Smooth muscle cell (in vitro differentiated cells): Measurements from ENCODE around the gene C6orf118. TPM values are rescaled to one million over a fixed set of nuclear protein-coding genes. Genes with fewer than 3 reads are reported as not detected.

Experiments
- DNase-seq: peaks from one replicate; lab custom pipeline; 2025; ENCODE audit not compliant: unreplicated experiment; lab: John Stamatoyannopoulos, UW
- H2AFZ ChIP-seq: fragments of 200-600 bp; sonication (generic); 2 replicates; pipeline ENCODE4 v1.6.0; 2016; ENCODE audit warnings: antibody characterized with exemption, low read depth, mild to moderate bottlenecking
- H3F3A ChIP-seq: fragments of 200-600 bp; sonication (generic); 2 replicates; pipeline ENCODE4 v1.6.0; 2017; ENCODE audit warnings: antibody characterized with exemption, low read depth
- H3K27ac ChIP-seq: fragments of 200-600 bp; sonication (generic); 2 replicates; pipeline ENCODE4 v1.5.1; 2016; ENCODE audit warnings: low read depth, mild to moderate bottlenecking
- H3K27me3 ChIP-seq: fragments of 200-600 bp; sonication (generic); 2 replicates; pipeline ENCODE4 v1.6.1; 2016; ENCODE audit warnings: low read depth, mild to moderate bottlenecking
- H3K36me3 ChIP-seq: fragments of 200-600 bp; sonication (generic); 2 replicates; pipeline ENCODE4 v1.5.1; 2016; ENCODE audit warnings: low read depth
- H3K4me1 ChIP-seq: fragments of 200-600 bp; sonication (generic); 2 replicates; pipeline ENCODE4 v1.5.1; 2016; ENCODE audit warnings: low read depth
- H3K4me2 ChIP-seq: fragments of 200-600 bp; sonication (generic); 2 replicates; pipeline ENCODE4 v1.6.0; 2016; ENCODE audit warnings: mild to moderate bottlenecking
- H3K4me3 ChIP-seq: fragments of 200-600 bp; sonication (generic); 2 replicates; pipeline ENCODE4 v1.5.1; 2016; ENCODE audit warnings: mild to moderate bottlenecking
- H3K79me2 ChIP-seq: fragments of 200-600 bp; sonication (generic); 2 replicates; pipeline ENCODE4 v1.6.0; 2016; ENCODE audit warnings: low read depth, mild to moderate bottlenecking
- H3K9ac ChIP-seq: fragments of 200-600 bp; sonication (generic); 2 replicates; pipeline ENCODE4 v1.6.0; 2016; ENCODE audit warnings: low read depth
- H3K9me3 ChIP-seq: fragments of 200-600 bp; sonication (generic); replicated peaks from 2 replicates; pipeline ENCODE4 v1.5.1; 2016; ENCODE audit warnings: low read depth
- H4K20me1 ChIP-seq: fragments of 200-600 bp; sonication (generic); 2 replicates; pipeline ENCODE4 v1.6.0; 2016; ENCODE audit warnings: low read depth
- WGBS: methylation state at CpG from one replicate; pipeline ENCODE4 v1.1.7; 2016; ENCODE audit warnings: low lambda C conversion rate; 5-methylcytosine and 5-hydroxymethylcytosine counted together
- polyA plus RNA-seq: library from polyadenylated mRNA; unstranded; fragments of >200 nt; fragmentation: Nextera tagmentation; extraction: Ambion mirVana; gene quantifications from 2 replicates; pipeline ENCODE4 v1.2.1, GENCODE V29; 2016
- total RNA-seq: library from RNA; depleted of rRNA; stranded (reverse); fragments of >200 nt; gene quantifications from 2 replicates; pipeline ENCODE4 v1.2.3, GENCODE V29; 2014
- TF ChIP-seq, protein P1 (sequence below): fragments of 200-600 bp; sonication (generic); IDR thresholded peaks from 2 replicates; pipeline ENCODE4 v1.5.1; 2017; ENCODE audit warnings: borderline replicate concordance, mild to moderate bottlenecking, antibody characterized with exemption; ENCODE audit not compliant: insufficient read depth, poor library complexity, severe bottlenecking

The C6orf118 gene
- total and polyA plus RNA-seq, 2 experiments from 2014 or later, result not detected

DNA sequence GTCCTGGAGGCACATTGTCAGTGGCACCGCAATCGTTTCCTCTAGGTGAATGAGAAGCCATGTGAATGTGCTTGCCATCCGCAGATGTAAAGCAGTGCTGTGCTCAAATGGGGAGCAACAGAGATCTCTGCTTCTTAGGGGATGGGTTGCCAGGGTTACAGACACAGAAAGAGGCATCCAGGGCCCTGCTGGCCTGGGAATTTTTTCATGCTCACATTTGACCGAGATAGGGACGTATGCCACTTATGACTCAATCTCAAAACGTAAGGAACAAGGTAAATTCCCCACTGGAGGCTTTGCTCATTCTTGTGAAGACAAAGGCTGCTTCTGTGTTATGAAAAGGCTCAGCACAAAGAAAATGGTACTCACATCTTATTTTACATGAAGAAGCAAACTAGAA is 11.0 kb downstream of the C6orf118 start:
- Histone ChIP-seq H3K36me3 (no peaks in the 10 kb centered on the region), H3K4me1 (no peaks in the 10 kb centered on the region), H3K79me2 (no peaks in the 10 kb centered on the region), H3F3A (no peaks in the 10 kb centered on the region), H4K20me1 (no peaks in the 10 kb centered on the region), H3K9ac (no peak overlapping the region), H3K4me3 (no peak overlapping the region), H3K4me2 (no peak overlapping the region), H2AFZ (no peak overlapping the region), H3K27me3 (no peaks in the 10 kb centered on the region), H3K27ac (no peak overlapping the region), H3K9me3 (no peaks in the 10 kb centered on the region)
- TF ChIP-seq, protein P1, sequence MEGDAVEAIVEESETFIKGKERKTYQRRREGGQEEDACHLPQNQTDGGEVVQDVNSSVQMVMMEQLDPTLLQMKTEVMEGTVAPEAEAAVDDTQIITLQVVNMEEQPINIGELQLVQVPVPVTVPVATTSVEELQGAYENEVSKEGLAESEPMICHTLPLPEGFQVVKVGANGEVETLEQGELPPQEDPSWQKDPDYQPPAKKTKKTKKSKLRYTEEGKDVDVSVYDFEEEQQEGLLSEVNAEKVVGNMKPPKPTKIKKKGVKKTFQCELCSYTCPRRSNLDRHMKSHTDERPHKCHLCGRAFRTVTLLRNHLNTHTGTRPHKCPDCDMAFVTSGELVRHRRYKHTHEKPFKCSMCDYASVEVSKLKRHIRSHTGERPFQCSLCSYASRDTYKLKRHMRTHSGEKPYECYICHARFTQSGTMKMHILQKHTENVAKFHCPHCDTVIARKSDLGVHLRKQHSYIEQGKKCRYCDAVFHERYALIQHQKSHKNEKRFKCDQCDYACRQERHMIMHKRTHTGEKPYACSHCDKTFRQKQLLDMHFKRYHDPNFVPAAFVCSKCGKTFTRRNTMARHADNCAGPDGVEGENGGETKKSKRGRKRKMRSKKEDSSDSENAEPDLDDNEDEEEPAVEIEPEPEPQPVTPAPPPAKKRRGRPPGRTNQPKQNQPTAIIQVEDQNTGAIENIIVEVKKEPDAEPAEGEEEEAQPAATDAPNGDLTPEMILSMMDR, result no peak
- no peak for DNase-seq
- 84% methylated on average over 6 of the region's 6 CpGs for WGBS

DNA sequence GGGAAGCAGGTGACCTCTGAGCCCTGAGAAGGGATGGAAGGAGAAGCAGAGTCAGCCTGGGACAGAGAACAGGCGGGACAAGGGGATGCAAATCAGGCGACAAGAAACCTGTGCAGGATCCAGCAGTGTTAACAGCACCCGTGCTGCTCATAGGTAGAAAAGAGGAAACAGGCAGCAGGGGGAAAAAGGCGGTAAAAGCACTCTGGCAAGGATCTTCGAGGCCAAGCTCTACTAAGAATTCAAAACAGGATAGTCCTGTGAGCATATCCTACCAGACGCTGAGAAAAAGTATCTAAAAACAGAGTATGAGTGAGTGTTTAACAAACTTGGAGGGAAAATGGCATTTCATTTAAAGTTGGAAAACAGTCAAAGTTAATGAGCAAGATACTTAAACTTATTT is 16.7 kb downstream of the C6orf118 start:
- H3K27ac ChIP-seq, result no peak overlapping the region
- no peaks in the 10 kb centered on the region for H3K27me3 ChIP-seq
- no peaks in the 10 kb centered on the region for H3F3A ChIP-seq
- H3K4me1 ChIP-seq, result no peaks in the 10 kb centered on the region
- TF ChIP-seq, protein P1, result no peak
- H2AFZ ChIP-seq, result no peak overlapping the region
- no peaks in the 10 kb centered on the region for H4K20me1 ChIP-seq
- H3K4me3 ChIP-seq, result no peak overlapping the region
- H3K9ac ChIP-seq, result no peak overlapping the region
- H3K36me3 ChIP-seq, result no peaks in the 10 kb centered on the region
- no peaks in the 10 kb centered on the region for H3K9me3 ChIP-seq
- no peaks in the 10 kb centered on the region for H3K79me2 ChIP-seq
- no peak for DNase-seq
- no peak overlapping the region for H3K4me2 ChIP-seq
- 82% methylated on average over 6 of the region's 6 CpGs for WGBS

DNA sequence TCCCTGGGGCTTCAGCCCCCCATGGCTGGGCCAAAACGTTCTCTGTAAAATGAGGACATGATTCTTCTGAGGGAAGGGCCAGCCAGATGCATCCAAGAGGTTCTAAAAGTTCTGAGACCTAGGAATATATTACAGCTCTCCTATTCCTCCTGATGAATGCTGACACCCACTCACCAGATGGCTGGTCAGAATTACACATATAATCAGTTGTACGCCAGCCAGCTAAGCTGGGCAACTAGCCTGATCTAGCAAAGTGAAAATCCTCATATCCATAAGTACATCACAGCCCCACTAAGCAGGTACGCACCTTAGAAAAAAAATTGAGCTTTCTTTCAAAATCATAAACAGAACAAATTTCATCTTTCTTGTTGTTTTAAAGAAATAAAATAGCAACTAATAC is 34.8 kb downstream of the C6orf118 start:
- H3K4me3 ChIP-seq, result no peak overlapping the region
- no peaks in the 10 kb centered on the region for H3F3A ChIP-seq
- H3K27ac ChIP-seq, result no peak overlapping the region
- no peaks in the 10 kb centered on the region for H3K4me1 ChIP-seq
- WGBS, result 74% methylated on average over 3 of the region's 3 CpGs
- no peaks in the 10 kb centered on the region for H3K36me3 ChIP-seq
- no peaks in the 10 kb centered on the region for H3K79me2 ChIP-seq
- H3K9ac ChIP-seq, result no peak overlapping the region
- TF ChIP-seq, protein P1, result no peak
- no peak overlapping the region for H3K4me2 ChIP-seq
- no peak overlapping the region for H2AFZ ChIP-seq
- H4K20me1 ChIP-seq, result no peaks in the 10 kb centered on the region
- DNase-seq, result no peak
- no peaks in the 10 kb centered on the region for H3K9me3 ChIP-seq
- no peaks in the 10 kb centered on the region for H3K27me3 ChIP-seq

DNA sequence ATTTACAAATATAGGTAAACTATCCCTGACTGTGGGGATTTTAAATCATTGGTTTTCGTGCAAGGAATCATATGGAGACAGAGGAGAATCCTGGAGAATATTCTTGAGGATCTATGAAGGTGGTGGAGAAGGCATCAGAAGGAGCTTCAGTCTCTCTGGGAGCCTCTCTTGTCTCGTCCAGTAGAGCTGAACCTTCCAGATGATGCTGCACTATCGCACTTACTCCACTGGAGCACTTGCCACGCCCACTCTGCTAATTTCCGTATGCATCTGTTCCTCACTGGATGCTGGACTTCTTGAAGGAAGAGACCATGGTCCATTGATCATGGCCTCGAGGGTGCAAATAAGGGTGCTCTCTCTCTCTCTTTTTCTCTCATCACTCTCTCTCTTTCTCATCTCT is 36.8 kb downstream of the C6orf118 start:
- Histone ChIP-seq H3K4me2 (no peak overlapping the region), H3K4me3 (no peak overlapping the region), H3F3A (no peaks in the 10 kb centered on the region), H3K36me3 (no peaks in the 10 kb centered on the region), H2AFZ (no peak overlapping the region), H3K4me1 (no peaks in the 10 kb centered on the region), H3K27me3 (no peaks in the 10 kb centered on the region), H3K9me3 (no peaks in the 10 kb centered on the region), H4K20me1 (no peaks in the 10 kb centered on the region), H3K79me2 (no peaks in the 10 kb centered on the region), H3K27ac (no peak overlapping the region), H3K9ac (no peak overlapping the region)
- no peak for DNase-seq
- TF ChIP-seq, protein P1, result no peak
- WGBS, result 82% methylated on average over 6 of the region's 6 CpGs
